ENCODE measurements around the gene RBM12.
"Not testable (repeated sequence)": the region's sequence is repeated elsewhere in the genome, so short reads cannot be mapped to it uniquely, and the experiment has no call there.

RBM12 gene

DNA sequence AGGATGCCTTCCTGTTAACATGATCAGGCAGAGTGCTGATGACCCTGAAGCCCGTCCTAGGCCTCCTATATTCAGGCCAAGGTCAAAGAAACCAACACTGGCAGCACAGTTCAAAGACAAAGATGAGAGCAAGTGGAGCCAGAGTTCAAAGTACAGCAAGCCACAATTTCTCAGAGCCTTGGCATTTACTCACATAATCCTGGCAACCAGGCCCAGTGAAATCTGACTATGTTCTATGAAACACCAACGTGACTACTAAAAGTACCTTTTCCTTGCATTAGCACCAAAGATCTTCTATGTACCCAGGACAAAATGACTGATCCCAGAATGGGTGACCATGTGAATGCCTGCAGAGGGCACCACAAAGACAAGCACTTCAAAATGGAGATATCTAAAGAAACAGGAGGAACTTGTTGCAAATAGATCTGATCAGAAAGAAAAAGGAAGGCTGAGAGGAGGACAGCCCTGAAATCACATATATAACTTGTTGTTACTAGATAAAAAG lies 30.6 kb upstream of the RBM12 start:
- Histone ChIP-seq H3K27ac (ENCODE audit: low read length) (no peak overlapping the region), H3K27me3 (ENCODE audit: low read depth, low read length) (no peaks in the 10 kb centered on the region), H3K4me1 (ENCODE audit: control insufficient read depth in 1 of 2, insufficient read depth in 2 of 2, low read length in 2 of 2) (peaks cover 9 to 19% of the 10 kb centered on the region in 2 donors), H3K4me3 (ENCODE audit: low read depth in 1 of 2, low read length in 2 of 2) (no peak overlapping the region), H3K36me3 (ENCODE audit: control insufficient read depth in 1 of 2, insufficient read depth in 2 of 2, low read length in 2 of 2) (peaks cover 6 to 33% of the 10 kb centered on the region in 2 donors), H3K9me3 (ENCODE audit: control insufficient read depth in 1 of 2, low read length in 2 of 2) (no peaks in the 10 kb centered on the region)

DNA sequence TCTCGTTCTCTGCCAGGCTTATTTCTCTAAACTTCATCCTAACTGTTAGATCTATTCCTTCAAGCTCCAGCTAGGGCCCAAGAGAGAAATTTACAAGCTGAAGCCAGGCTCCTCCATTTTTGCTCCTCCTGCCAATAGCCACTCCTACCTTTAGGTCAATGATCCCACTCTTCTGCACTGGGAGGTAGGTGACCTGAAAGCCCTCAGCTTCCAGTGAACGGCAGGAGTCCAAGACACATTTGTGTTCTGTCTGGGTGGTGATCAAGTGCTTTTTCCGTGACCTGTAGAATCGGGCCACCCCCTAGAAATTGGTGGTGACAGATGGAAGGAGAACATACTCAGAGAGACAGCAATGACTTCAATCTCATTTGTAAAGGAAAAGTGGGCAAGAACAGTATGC lies 25.6 kb upstream of the RBM12 start:
- Histone ChIP-seq H3K36me3 (ENCODE audit: control insufficient read depth in 1 of 2, insufficient read depth in 2 of 2, low read length in 2 of 2) (peaks cover 7 to 40% of the 10 kb centered on the region in 2 donors), H3K27ac (ENCODE audit: low read length) (no peak overlapping the region), H3K4me1 (ENCODE audit: control insufficient read depth in 1 of 2, insufficient read depth in 2 of 2, low read length in 2 of 2) (no peaks in the 10 kb centered on the region), H3K4me3 (ENCODE audit: low read depth in 1 of 2, low read length in 2 of 2) (no peak overlapping the region), H3K9me3 (ENCODE audit: control insufficient read depth in 1 of 2, low read length in 2 of 2) (no peaks in the 10 kb centered on the region), H3K27me3 (ENCODE audit: low read depth, low read length) (no peaks in the 10 kb centered on the region)

DNA sequence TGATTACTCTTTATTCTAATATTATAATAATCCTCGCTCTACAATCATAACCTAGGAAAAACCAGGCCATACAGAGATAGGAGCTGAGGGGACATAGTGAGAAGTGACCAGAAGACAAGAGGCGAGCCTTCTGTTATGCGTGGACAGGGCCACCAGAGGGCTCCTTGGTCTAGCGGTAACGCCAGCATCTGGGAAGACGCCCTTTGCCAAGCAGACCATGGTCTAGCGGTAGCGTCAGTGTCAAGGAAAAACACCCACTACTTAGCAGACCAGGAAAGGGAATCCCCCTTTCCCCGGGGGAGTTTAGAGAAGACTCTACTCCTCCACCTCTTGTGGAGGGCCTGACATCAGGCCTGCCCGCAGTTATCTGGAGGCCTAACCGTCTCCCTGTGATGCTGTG lies 22.2 kb upstream of the RBM12 start:
- H3K4me1 ChIP-seq (ENCODE audit: control insufficient read depth in 1 of 2, insufficient read depth in 2 of 2, low read length in 2 of 2); H3K4me3 ChIP-seq (ENCODE audit: low read depth in 1 of 2, low read length in 2 of 2); H3K27me3 ChIP-seq (ENCODE audit: low read depth, low read length); H3K27ac ChIP-seq (ENCODE audit: low read length); H3K9me3 ChIP-seq (ENCODE audit: control insufficient read depth in 1 of 2, low read length in 2 of 2): not testable (repeated sequence)
- peaks cover 5 to 27% of the 10 kb centered on the region in 2 donors for H3K36me3 ChIP-seq (ENCODE audit: control insufficient read depth in 1 of 2, insufficient read depth in 2 of 2, low read length in 2 of 2)

DNA sequence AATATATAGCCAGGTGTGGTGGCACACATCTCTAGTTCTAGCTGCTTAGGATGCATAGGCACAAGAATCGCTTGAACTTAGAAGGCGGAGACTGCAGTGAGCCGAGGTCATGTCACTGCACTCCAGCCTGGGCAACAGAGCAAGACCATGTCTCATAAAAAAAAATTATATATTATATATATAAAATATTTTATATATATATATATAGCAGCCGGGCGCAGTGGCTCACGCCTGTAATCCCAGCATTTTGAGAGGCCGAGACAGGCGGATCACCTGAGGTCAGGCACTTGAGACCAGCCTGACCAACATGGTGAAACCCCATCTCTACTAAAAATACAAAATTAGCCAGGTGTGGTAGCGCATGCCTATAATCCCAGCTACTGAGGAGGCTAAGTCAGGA lies 20.7 kb upstream of the RBM12 start:
- H3K4me3 ChIP-seq (ENCODE audit: low read depth in 1 of 2, low read length in 2 of 2); H3K27me3 ChIP-seq (ENCODE audit: low read depth, low read length); H3K9me3 ChIP-seq (ENCODE audit: control insufficient read depth in 1 of 2, low read length in 2 of 2); H3K27ac ChIP-seq (ENCODE audit: low read length): not testable (repeated sequence)
- peaks cover 0 to 10% of the 10 kb centered on the region in 2 donors for H3K4me1 ChIP-seq (ENCODE audit: control insufficient read depth in 1 of 2, insufficient read depth in 2 of 2, low read length in 2 of 2)
- H3K36me3 ChIP-seq (ENCODE audit: control insufficient read depth in 1 of 2, insufficient read depth in 2 of 2, low read length in 2 of 2): peaks cover 5 to 23% of the 10 kb centered on the region in 2 donors

DNA sequence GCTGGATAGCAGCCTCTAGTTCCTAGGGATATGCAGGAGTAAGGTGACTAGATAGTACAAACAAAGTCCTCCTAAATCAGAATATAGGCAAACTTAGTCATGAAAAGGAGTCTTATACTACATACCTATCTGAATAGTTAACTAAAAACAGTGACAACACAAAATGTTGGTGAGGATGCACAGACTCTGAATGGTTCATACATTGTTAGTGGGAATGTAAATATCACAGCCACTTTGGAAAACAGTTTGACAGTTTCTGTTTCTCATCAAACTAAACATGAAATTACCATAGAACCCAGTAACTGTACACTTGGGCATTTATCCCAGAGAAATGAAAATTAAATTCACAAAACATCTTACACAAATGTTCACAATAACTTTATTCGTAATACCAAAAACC lies 17.3 kb upstream of the RBM12 start:
- no peaks in the 10 kb centered on the region for H3K9me3 ChIP-seq (ENCODE audit: control insufficient read depth in 1 of 2, low read length in 2 of 2)
- peaks cover 0 to 4% of the 10 kb centered on the region in 2 donors for H3K36me3 ChIP-seq (ENCODE audit: control insufficient read depth in 1 of 2, insufficient read depth in 2 of 2, low read length in 2 of 2)
- H3K27ac ChIP-seq (ENCODE audit: low read length): no peak overlapping the region
- no peaks in the 10 kb centered on the region for H3K27me3 ChIP-seq (ENCODE audit: low read depth, low read length)
- no peak overlapping the region for H3K4me3 ChIP-seq (ENCODE audit: low read depth in 1 of 2, low read length in 2 of 2)
- H3K4me1 ChIP-seq (ENCODE audit: control insufficient read depth in 1 of 2, insufficient read depth in 2 of 2, low read length in 2 of 2): peaks cover 0 to 10% of the 10 kb centered on the region in 2 donors

DNA sequence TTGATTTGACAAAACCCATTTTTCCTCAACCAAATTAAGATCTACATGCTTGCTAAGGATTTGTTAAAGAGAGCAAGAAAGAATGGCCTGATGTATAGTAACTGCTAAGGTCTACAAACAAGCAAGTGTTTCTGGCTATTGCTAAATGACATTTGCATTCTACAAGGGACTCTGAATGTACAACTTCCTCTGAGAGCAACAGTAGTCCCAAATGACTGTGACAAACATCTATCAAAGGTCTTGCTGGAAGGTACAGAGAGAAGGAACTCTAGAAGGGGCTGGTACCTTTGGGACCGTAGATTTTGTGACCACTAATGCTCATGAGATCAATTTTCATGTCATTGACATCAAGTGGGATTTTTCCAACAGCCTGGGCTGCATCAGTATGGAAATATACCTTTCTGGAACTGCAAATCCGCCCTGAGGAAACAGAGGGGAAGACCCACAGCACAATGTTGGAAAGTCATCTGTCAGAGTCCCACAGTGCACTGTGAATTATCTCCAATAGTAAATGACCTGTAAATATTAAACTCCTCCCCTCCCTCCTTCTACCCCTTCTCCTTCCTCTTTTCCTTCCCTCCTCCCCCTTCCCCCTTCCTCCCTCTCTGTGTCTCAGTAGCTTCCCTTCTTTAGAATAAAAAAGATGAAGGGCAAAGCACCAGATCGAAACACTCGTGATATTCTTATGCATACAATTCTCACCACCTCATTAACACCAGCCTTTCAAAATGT lies 15.9 kb upstream of the RBM12 start:
- Histone ChIP-seq H3K4me3 (ENCODE audit: low read depth in 1 of 2, low read length in 2 of 2) (no peak overlapping the region), H3K27me3 (ENCODE audit: low read depth, low read length) (no peaks in the 10 kb centered on the region), H3K9me3 (ENCODE audit: control insufficient read depth in 1 of 2, low read length in 2 of 2) (no peaks in the 10 kb centered on the region), H3K36me3 (ENCODE audit: control insufficient read depth in 1 of 2, insufficient read depth in 2 of 2, low read length in 2 of 2) (peaks cover 0 to 3% of the 10 kb centered on the region in 2 donors), H3K4me1 (ENCODE audit: control insufficient read depth in 1 of 2, insufficient read depth in 2 of 2, low read length in 2 of 2) (peaks cover 0 to 10% of the 10 kb centered on the region in 2 donors), H3K27ac (ENCODE audit: low read length) (no peak overlapping the region)

DNA sequence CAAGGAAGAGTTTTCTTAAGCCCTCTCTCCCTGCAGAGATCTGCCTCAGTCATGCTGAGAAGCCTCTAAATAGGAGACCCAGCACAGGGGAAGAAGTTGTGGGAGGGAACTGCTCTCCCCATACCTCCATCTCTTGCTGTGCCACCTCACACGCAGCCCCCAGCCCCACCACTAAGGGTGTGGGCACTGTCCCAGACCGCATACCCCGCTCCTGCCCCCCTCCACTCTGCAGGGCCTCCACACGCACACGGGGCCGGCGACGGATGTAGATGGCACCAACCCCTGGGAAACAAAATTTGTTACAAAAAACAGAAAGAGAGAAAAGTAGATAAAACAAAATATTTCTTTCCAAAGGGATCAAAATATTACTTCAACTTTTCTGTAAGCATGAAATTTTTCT lies 10.2 kb upstream of the RBM12 start:
- no peak overlapping the region for H3K27ac ChIP-seq (ENCODE audit: low read length)
- H3K27me3 ChIP-seq (ENCODE audit: low read depth, low read length): no peaks in the 10 kb centered on the region
- no peaks in the 10 kb centered on the region for H3K9me3 ChIP-seq (ENCODE audit: control insufficient read depth in 1 of 2, low read length in 2 of 2)
- H3K4me3 ChIP-seq (ENCODE audit: low read depth in 1 of 2, low read length in 2 of 2): no peak overlapping the region
- H3K4me1 ChIP-seq (ENCODE audit: control insufficient read depth in 1 of 2, insufficient read depth in 2 of 2, low read length in 2 of 2): no peaks in the 10 kb centered on the region
- H3K36me3 ChIP-seq (ENCODE audit: control insufficient read depth in 1 of 2, insufficient read depth in 2 of 2, low read length in 2 of 2): peaks cover 28 to 44% of the 10 kb centered on the region in 2 donors

DNA sequence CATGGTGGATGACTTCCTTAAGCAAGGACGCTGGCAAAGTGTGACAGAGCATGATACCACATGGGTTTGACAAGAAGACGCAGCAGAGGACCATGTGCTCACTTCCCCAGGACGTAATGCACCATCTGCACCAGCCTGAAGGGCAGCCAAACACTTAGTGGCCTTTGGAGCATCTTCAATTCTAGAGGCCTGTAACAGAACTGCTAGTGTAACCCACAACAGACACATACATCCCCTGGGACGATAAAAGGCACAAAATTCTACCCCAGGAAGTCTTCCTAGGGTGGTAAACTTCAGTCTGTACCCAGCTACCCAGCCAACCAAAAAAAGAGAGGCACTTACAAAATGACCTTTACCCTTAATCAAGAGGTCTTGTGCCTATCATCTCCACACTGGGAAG lies 9.2 kb upstream of the RBM12 start:
- H3K9me3 ChIP-seq (ENCODE audit: control insufficient read depth in 1 of 2, low read length in 2 of 2): no peaks in the 10 kb centered on the region
- H3K27me3 ChIP-seq (ENCODE audit: low read depth, low read length): no peaks in the 10 kb centered on the region
- no peak overlapping the region for H3K4me3 ChIP-seq (ENCODE audit: low read depth in 1 of 2, low read length in 2 of 2)
- no peak overlapping the region for H3K27ac ChIP-seq (ENCODE audit: low read length)
- no peaks in the 10 kb centered on the region for H3K4me1 ChIP-seq (ENCODE audit: control insufficient read depth in 1 of 2, insufficient read depth in 2 of 2, low read length in 2 of 2)
- peaks cover 39 to 54% of the 10 kb centered on the region in 2 donors for H3K36me3 ChIP-seq (ENCODE audit: control insufficient read depth in 1 of 2, insufficient read depth in 2 of 2, low read length in 2 of 2)

DNA sequence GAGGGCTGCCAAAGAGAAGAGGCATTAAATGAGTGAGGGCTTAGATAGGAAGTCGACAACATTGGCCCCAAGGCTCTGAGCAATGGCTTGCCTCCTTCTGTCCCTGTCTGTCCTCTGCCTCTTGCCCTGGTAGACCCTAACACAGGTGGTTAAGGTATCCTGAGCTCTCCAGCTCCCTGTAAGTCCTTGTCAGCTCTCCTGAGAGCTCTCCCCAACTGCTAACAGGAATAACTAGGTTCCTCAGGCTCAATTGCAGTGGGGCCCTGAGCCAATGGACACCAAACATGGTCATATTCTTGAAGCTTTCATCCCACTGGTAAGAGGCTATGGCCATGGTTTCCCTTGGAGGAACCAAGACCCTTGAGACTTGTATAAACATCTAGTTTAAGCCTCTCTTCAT lies 5.0 kb upstream of the RBM12 start:
- H3K36me3 ChIP-seq (ENCODE audit: control insufficient read depth in 1 of 2, insufficient read depth in 2 of 2, low read length in 2 of 2): peaks cover 42 to 56% of the 10 kb centered on the region in 2 donors
- H3K9me3 ChIP-seq (ENCODE audit: control insufficient read depth in 1 of 2, low read length in 2 of 2): no peaks in the 10 kb centered on the region

DNA sequence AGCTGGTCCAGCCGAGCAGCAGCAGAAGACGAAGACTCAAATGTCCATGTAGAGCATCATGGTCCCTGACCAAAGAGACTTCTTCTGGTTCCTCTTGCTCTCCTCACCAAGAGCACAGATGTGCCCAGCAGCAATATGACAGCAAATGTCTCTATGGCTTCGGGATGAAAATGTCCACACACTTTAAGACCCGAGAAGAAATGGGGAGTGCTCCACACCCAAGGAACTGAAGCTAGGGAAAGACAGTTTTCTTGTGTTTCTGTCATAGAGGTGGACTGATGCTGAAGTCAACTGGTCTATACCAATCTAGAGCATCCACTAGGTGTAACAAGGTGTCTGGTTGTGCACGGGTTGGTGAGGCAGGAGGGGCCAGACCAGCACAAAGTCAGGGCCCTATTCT lies 4.5 kb upstream of the RBM12 start:
- H3K36me3 ChIP-seq (ENCODE audit: control insufficient read depth in 1 of 2, insufficient read depth in 2 of 2, low read length in 2 of 2): peaks cover 37 to 57% of the 10 kb centered on the region in 2 donors
- H3K9me3 ChIP-seq (ENCODE audit: control insufficient read depth in 1 of 2, low read length in 2 of 2): no peaks in the 10 kb centered on the region

More for the DNA sequence above, 5.0 kb upstream of the RBM12 start:
- no peaks in the 10 kb centered on the region for H3K27me3 ChIP-seq (ENCODE audit: low read depth, low read length)
- no peak overlapping the region for H3K4me3 ChIP-seq (ENCODE audit: low read depth in 1 of 2, low read length in 2 of 2)
- no peaks in the 10 kb centered on the region for H3K4me1 ChIP-seq (ENCODE audit: control insufficient read depth in 1 of 2, insufficient read depth in 2 of 2, low read length in 2 of 2)
- no peak overlapping the region for H3K27ac ChIP-seq (ENCODE audit: low read length)

DNA sequence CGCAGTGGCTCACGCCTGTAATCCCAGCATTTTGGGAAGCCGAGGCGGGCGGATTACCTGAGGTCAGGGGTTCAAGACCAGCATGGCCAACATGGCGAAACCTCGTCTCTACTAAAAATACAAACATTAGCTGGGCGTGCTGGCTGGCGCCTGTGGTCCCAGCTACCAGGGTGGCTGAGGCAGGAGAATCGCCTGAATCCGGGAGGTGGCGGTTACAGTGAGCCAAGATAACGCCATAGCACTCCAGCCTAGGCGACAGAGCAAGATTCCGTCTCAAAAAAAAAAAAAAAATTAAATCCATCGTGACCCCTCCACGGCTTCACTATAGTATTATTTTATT lies 1.2 kb upstream of the RBM12 start:
- H3K27me3 ChIP-seq (ENCODE audit: low read depth, low read length): no peaks in the 10 kb centered on the region
- H3K27ac ChIP-seq (ENCODE audit: low read length): no peak overlapping the region
- H3K4me1 ChIP-seq (ENCODE audit: control insufficient read depth in 1 of 2, insufficient read depth in 2 of 2, low read length in 2 of 2): peaks cover 7 to 24% of the 10 kb centered on the region in 2 donors
- no peak overlapping the region for H3K4me3 ChIP-seq (ENCODE audit: low read depth in 1 of 2, low read length in 2 of 2)
- H3K9me3 ChIP-seq (ENCODE audit: control insufficient read depth in 1 of 2, low read length in 2 of 2): no peaks in the 10 kb centered on the region
- peaks cover 25 to 33% of the 10 kb centered on the region in 2 donors for H3K36me3 ChIP-seq (ENCODE audit: control insufficient read depth in 1 of 2, insufficient read depth in 2 of 2, low read length in 2 of 2)

More for the DNA sequence above, 4.5 kb upstream of the RBM12 start:
- H3K27me3 ChIP-seq (ENCODE audit: low read depth, low read length): no peaks in the 10 kb centered on the region
- no peak overlapping the region for H3K27ac ChIP-seq (ENCODE audit: low read length)
- no peaks in the 10 kb centered on the region for H3K4me1 ChIP-seq (ENCODE audit: control insufficient read depth in 1 of 2, insufficient read depth in 2 of 2, low read length in 2 of 2)
- no peak overlapping the region for H3K4me3 ChIP-seq (ENCODE audit: low read depth in 1 of 2, low read length in 2 of 2)
